T-helper 2 cell treated with Interferon-gamma antibody and Interleukin-4, amounts not matched to agents 100 ng/mL and 5 ng/mL, for 36 hours (primary cell): ENCODE results near the gene KRTAP12-1. TPM values are rescaled to one million over a fixed set of nuclear protein-coding genes. Genes with fewer than 3 reads are reported as not detected.
"Not testable (repeated sequence)": the region's sequence is repeated elsewhere in the genome, so short reads cannot be mapped to it uniquely, and the experiment has no call there.

Source experiments
- intact Hi-C: fragments of 100-400 bp; cut with micrococcal nuclease; formaldehyde crosslinking; loops from one replicate; pipeline ENCODE4 v1.15.1; 2023
- total RNA-seq: library from RNA; stranded (reverse); gene quantifications from 2 replicates; pipeline ENCODE4 v1.2.3, GENCODE V29; 2022

KRTAP12-1 gene
- total RNA-seq, 1 donor from 2014 or later: not detected

DNA sequence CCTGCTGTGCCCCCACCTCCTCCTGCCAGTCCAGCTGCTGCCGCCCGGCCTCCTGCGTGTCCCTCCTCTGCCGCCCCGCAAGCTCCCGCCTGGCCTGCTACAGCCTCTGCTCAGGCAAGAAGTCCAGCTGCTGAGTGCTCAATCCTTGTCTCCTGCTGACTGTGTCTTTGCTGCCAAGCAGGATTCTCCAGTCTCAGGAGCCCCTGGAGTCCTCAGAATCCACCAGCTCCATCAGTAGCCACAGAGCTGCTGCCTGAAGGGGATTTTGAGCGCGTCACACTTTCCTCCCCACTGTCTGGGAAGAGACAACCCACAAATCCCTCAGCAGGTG, 34.8 kb downstream of the KRTAP12-1 start:
- intact Hi-C loops: no loop called here

DNA sequence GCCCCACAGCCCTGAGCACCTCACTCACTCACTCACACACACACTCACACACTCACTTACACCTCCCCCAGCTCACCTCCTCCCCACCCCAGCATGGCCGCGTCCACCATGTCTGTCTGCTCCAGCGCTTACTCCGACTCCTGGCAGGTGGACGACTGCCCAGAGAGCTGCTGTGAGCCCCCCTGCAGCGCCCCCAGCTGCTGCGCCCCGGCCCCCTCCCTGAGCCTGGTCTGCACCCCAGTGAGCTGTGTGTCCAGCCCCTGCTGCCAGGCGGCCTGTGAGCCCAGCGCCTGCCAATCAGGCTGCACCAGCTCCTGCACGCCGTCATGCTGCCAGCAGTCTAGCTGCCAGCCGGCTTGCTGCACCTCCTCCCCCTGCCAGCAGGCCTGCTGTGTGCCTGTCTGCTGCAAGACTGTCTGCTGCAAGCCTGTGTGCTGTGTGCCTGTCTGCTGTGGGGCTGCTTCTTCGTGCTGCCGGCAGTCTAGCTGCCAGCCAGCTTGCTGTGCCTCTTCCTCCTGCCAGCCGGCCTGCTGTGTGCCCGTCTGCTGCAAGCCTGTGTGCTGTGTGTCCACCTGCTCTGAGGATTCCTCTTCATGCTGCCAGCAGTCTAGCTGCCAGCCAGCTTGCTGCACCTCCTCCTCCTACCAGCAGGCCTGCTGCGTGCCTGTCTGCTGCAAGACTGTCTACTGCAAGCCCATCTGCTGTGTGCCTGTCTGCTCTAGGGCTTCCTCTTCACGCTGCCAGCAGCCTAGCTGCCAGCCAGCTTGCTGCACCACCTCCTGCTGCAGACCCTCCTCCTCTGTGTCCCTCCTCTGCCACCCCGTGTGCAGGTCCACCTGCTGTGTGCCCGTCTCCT, 35.4 kb downstream of the KRTAP12-1 start, which contains the start of gene KRTAP10-11:
Gene KRTAP10-11 (plus strand): TSS at position 49 of the 856 bp plus-strand sequence. CDS start 45 bp downstream, at position 94.
- intact Hi-C loops: not testable (repeated sequence)

GRCh38 chr21:44644878-44645277, 37.1 kb downstream of the KRTAP12-1 start:
- intact Hi-C loops: no loop called here

DNA sequence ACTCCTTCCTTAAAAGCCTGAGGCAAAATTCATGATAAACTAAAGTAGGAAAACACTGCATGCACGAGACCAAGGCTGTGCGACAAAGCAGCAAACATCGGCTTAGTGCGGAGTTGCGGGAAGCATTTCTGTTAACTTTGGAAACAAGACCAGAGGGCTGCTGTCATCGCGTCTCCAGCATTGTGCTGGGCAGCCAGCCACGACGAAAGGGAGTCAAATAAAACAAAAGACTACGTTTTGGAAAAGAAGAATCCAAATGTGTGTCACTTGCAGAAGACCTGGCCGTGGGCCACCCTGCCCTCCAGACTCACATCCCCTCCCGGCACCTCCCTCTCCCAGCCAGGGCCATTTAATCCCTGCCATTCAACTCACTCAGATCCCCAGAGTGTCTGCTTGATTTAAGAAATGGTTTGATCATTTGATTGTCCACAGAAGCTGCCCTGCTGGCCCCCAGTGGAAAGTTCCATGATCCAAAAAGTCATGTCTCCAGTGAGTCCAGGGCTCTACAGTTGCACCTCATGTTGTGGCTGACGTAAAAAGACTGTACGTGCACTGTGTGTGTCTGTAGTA, 38.1 kb downstream of the KRTAP12-1 start:
- intact Hi-C loops: no loop called here

- intact Hi-C loops: no loop called here
Measured at GRCh38 chr21:44640761-44641160, 41.2 kb downstream of the KRTAP12-1 start.

DNA sequence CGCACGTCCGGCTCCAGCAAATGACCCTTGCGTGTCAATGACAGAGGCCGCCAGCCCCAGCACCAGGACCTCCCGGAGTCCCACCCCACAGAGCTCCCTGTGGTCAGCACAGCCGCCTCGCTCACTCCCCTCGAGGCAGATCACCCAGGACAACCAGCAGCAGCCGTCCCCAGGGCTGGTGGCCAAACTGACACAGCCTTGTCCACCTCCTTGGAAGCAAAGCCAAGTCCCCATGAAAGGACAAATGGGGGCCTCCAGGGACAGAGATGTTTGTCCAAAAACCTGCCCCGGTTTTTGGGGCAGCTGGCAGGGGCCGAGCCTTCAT, 42.7 kb downstream of the KRTAP12-1 start:
- intact Hi-C loops: no loop called here

GRCh38 chr21:44638506-44639330, 43.2 kb downstream of the KRTAP12-1 start:
- intact Hi-C loops: not testable (repeated sequence)

DNA sequence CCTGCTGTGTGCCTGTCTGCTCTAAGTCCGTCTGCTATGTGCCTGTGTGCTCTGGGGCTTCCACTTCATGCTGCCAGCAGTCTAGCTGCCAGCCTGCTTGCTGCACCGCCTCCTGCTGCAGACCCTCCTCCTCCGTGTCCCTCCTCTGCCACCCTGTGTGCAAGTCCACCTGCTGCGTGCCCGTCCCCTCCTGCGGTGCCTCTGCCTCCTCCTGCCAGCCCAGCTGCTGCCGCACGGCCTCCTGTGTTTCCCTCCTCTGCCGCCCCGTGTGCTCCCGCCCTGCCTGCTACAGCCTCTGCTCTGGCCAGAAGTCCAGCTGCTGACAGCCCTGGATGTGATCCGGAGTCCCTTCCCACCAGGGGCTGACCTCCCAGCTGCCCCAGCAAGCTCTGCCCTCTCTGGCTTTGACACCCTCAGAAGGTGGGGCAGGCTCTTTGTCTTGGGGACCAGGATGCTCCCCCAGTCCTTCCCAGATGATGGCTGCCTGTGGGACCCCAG, 44.1 kb downstream of the KRTAP12-1 start:
- intact Hi-C loops: not testable (repeated sequence)

- intact Hi-C loops: no loop called here
Measured at GRCh38 chr21:44637018-44637850, 44.7 kb downstream of the KRTAP12-1 start, which contains the start of gene KRTAP10-10. Gene KRTAP10-10 (plus strand): TSS chr21:44637356. CDS start chr21:44637418, 62 bp downstream.

DNA sequence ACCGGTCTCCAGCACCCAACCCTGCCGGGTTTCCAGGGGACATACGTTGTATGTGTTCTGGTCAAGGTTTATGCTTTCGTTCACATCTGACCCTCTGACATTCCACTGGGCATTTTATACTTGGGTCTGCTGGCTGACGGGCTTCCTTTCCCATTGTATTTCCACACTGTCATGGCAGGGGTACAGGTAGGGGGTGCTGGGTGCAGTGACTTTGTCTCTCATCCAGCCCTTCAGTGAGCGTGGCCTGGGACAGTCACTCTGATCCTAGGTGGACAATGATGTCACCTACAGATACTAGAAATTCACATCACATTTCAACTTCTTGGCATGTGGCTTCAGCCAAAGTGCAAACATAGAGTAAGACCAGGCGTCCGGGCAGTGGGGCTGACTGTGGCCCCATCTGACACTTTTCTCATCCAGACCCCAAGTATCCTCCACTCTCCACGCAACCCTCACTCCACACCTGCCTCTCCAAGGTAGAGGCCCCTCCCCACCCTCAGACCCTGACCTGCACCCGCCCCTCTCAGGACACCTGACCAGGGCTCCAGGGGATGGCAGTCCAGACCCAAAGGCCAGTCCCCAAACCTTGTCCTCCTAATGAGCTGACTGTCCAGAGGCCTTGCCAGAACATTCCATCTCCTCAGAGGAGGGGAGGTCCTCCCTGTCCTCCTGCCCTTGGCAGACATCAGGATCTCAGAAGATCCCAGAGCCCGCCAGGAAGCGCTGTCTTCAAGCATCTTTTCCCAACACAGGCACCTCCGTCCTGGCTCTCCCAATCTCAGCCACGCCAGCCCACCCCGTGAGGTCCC, 45.5 kb downstream of the KRTAP12-1 start:
- intact Hi-C loops: no loop called here

DNA sequence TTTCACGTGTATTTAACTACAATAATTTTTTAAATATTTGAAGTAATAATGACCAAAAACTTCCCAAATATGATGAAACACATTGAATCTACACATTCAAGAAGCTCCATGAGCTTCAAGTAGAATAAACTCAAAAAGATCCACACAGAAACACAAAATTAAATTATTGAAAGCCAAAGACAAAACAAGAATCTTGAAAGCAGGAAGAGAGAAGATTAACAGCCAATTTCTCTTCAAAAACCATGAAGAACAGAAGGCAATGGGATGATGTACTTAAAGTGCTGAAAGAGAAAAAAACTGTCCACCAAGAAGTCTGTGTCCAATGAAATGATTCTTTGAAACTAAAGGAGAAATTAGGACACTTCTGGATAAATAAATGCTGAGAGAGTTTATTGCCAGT, 49.9 kb downstream of the KRTAP12-1 start:
- intact Hi-C loops: no loop called here

Other genes with a start within 250 kb of the KRTAP12-1 start
- 3.3 and 3.9 TPM in 2 replicates for gene LRRC3, start 226.7 kb downstream of the KRTAP12-1 start, total RNA-seq
- not detected in 2 replicates for gene KRTAP10-1, start 142.0 kb downstream of the KRTAP12-1 start, total RNA-seq
- gene KRTAP10-2, start 130.7 kb downstream of the KRTAP12-1 start, total RNA-seq: not detected in 2 replicates
- gene KRTAP10-3, start 123.4 kb downstream of the KRTAP12-1 start, total RNA-seq: not detected in 2 replicates
- gene KRTAP10-4, start 108.4 kb downstream of the KRTAP12-1 start, total RNA-seq: not detected in 2 replicates
- gene KRTAP10-5, start 101.6 kb downstream of the KRTAP12-1 start, total RNA-seq: not detected in 2 replicates
- gene KRTAP10-6, start 89.7 kb downstream of the KRTAP12-1 start, total RNA-seq: not detected in 2 replicates
- gene KRTAP10-7, start 81.6 kb downstream of the KRTAP12-1 start, total RNA-seq: not detected in 2 replicates
- not detected in 2 replicates for gene KRTAP10-8, start 70.1 kb downstream of the KRTAP12-1 start, total RNA-seq
- gene KRTAP10-9, start 55.1 kb downstream of the KRTAP12-1 start, total RNA-seq: not detected in 2 replicates
- gene KRTAP10-10, start 44.8 kb downstream of the KRTAP12-1 start, total RNA-seq: not detected in 2 replicates
- gene KRTAP10-11, start 35.7 kb downstream of the KRTAP12-1 start, total RNA-seq: not detected in 2 replicates
- gene KRTAP12-4, start 27.5 kb downstream of the KRTAP12-1 start, total RNA-seq: not detected in 2 replicates
- gene KRTAP12-3, start 24.2 kb downstream of the KRTAP12-1 start, total RNA-seq: not detected in 2 replicates
- not detected in 2 replicates for gene KRTAP12-2, start 15.2 kb downstream of the KRTAP12-1 start, total RNA-seq
- not detected in 2 replicates for gene KRTAP10-12, start 15.0 kb upstream of the KRTAP12-1 start, total RNA-seq
- not detected in 2 replicates for gene TSPEAR, start 29.4 kb upstream of the KRTAP12-1 start, total RNA-seq
- 97.9 and 106 TPM in 2 replicates for gene UBE2G2, start 119.7 kb upstream of the KRTAP12-1 start, total RNA-seq
- 98.1 and 103 TPM in 2 replicates for gene SUMO3, start 135.9 kb upstream of the KRTAP12-1 start, total RNA-seq
- 81.0 and 81.9 TPM in 2 replicates for gene PTTG1IP, start 191.5 kb upstream of the KRTAP12-1 start, total RNA-seq
- gene ITGB2, start 238.7 kb upstream of the KRTAP12-1 start, total RNA-seq: 444 and 447 TPM in 2 replicates